ENCODE measurements around the gene SPC25. TPM values are rescaled to one million over a fixed set of nuclear protein-coding genes. Genes with fewer than 3 reads are reported as not detected.

SPC25 gene
- total and polyA plus RNA-seq, 12 donors = 0.10 to 3.7 (median 0.44) TPM; not detected in 5

DNA sequence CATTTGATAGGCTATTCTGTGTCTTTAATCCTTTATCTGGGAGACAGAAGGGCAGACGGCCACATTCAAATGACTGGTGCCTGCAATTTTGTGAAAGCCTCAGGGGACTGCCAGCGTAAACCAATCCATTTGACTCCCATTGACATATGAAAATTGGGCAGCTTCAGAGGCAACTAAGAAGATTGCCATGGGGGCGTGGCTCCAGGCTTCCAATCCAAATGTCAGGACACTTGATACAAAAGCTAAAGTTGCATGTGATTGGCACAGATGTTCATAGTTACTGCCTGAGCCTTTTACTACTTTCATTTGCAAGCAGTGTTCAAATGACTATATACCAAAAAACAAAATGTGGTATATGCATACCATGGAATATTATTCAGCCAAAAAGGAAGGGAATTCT, 42.0 kb downstream of the SPC25 start:
- Histone ChIP-seq H3K9me3 (no peaks in the 10 kb centered on the region), H3K4me3 (no peak overlapping the region), H3K36me3 (peaks cover 0 to 73% (median 0%) of the 10 kb centered on the region in 9 donors), H3K4me1 (peaks cover 0 to 4% (median 0%) of the 10 kb centered on the region in 9 donors), H3K27ac (no peak overlapping the region), H3K27me3 (no peaks in the 10 kb centered on the region)
- DNase-seq (no peak), ATAC-seq (no peak)
- intact Hi-C loops (cut with DNase I) = loop anchor here in 5 of 10 donors (5.0 to 10.0 kb wide), 4 partner anchors 46 to 133 kb away; partner anchors contain the start of gene NOSTRIN (in 1 of the 5)
- 89 to 90% methylated on average over 3 of the region's 3 CpGs for WGBS, 2 donors
- TF ChIP-seq, protein P1, sequence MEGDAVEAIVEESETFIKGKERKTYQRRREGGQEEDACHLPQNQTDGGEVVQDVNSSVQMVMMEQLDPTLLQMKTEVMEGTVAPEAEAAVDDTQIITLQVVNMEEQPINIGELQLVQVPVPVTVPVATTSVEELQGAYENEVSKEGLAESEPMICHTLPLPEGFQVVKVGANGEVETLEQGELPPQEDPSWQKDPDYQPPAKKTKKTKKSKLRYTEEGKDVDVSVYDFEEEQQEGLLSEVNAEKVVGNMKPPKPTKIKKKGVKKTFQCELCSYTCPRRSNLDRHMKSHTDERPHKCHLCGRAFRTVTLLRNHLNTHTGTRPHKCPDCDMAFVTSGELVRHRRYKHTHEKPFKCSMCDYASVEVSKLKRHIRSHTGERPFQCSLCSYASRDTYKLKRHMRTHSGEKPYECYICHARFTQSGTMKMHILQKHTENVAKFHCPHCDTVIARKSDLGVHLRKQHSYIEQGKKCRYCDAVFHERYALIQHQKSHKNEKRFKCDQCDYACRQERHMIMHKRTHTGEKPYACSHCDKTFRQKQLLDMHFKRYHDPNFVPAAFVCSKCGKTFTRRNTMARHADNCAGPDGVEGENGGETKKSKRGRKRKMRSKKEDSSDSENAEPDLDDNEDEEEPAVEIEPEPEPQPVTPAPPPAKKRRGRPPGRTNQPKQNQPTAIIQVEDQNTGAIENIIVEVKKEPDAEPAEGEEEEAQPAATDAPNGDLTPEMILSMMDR (IDR thresholded peaks at IDR 0.05) = no peak

DNA sequence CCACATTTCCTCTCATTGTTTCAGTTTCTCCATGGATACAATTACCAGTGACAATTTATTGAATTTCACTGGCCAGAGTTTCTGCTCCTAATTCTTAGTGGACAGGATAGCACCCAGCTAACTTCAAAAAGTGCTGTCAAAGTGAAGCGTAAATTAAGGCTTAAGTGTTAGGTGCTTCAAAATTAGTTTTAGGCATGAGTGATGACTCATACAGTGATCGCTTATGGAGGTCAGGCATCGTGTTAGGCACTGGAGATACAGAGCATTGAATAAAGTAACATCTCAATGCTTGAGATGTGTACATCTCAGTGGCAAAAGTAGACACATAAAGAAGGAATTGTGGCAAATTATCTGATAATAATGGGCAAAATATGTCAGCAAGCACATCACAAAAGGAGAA, 47.0 kb downstream of the SPC25 start:
- no peaks in the 10 kb centered on the region for H3K4me1 ChIP-seq
- 94 to 98% methylated on average over 3 of the region's 3 CpGs for WGBS, 2 donors
- no peaks in the 10 kb centered on the region for H3K9me3 ChIP-seq
- H3K27ac ChIP-seq = no peak overlapping the region
- H3K36me3 ChIP-seq = peaks cover 0 to 74% (median 0%) of the 10 kb centered on the region in 9 donors
- no peaks in the 10 kb centered on the region for H3K27me3 ChIP-seq
- no peak overlapping the region for H3K4me3 ChIP-seq
- ATAC-seq (no peak), DNase-seq (no peak)
- intact Hi-C loops (cut with DNase I) = loop anchor here in 2 of 10 donors (10.0 kb wide), 2 partner anchors 68 to 128 kb away; no protein-coding TSS in a partner anchor
- TF ChIP-seq, protein P1 (IDR thresholded peaks at IDR 0.05) = no peak

DNA sequence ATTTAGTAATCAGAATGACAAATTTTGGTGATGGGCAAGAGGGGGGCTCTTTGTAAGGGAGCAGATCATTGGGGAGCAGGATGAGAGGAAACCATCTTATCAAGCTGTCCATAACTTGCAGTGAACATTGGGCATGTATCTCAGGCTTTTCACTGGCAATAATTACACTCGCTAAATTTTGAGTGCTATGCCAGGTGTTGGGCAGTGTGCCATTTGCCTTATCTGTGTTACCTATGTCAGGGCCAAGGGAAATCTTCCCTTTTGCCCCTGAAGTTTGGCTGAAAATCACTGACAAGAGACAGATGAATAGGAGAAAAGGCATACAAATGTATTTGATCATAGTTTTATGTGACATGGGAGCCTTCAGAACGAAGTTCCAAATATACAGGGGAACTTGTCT, 48.8 kb downstream of the SPC25 start:
- peaks cover 0 to 78% (median 0%) of the 10 kb centered on the region in 9 donors for H3K36me3 ChIP-seq
- TF ChIP-seq, protein P1 (IDR thresholded peaks at IDR 0.05) = no peak
- H3K9me3 ChIP-seq = no peaks in the 10 kb centered on the region
- no peak overlapping the region for H3K27ac ChIP-seq
- DNase-seq (no peak), ATAC-seq (no peak)
- no peaks in the 10 kb centered on the region for H3K27me3 ChIP-seq
- intact Hi-C loops (cut with DNase I) = loop anchor here in 2 of 10 donors (10.0 kb wide), 2 partner anchors 67 to 127 kb away; no protein-coding TSS in a partner anchor
- no peaks in the 10 kb centered on the region for H3K4me1 ChIP-seq
- no peak overlapping the region for H3K4me3 ChIP-seq
- 58 to 61% methylated on average over 2 of the region's 2 CpGs for WGBS, 2 donors

DNA sequence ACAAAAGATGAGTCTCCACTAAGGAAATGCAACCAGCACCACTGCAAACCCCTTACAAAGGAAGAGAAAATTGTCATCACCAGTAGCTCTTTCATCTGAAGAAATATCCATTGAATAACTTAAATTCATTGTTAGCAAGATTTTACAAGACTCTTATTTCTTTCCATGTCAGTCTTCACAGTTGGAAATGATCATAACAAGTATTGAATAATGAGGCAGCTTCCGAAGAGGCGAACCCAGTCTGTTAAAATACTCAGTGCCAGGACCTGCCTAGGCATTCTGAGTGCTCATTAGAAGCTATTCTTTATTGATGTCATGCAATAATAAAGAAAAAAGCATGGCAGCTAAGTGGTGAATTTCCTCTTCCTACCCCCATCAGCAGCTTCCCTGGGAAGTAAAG, 54.3 kb downstream of the SPC25 start:
- ATAC-seq (no peak), DNase-seq (no peak)
- Histone ChIP-seq H3K27ac (no peak overlapping the region), H3K9me3 (peaks cover 0 to 5% (median 0%) of the 10 kb centered on the region in 11 donors), H3K4me3 (no peak overlapping the region), H3K27me3 (no peaks in the 10 kb centered on the region), H3K36me3 (peaks cover 0 to 89% (median 9%) of the 10 kb centered on the region in 9 donors), H3K4me1 (no peaks in the 10 kb centered on the region)
- 97 to 100% methylated on average over 2 of the region's 2 CpGs for WGBS, 2 donors
- intact Hi-C loops (cut with DNase I) = loop anchor here in 1 of 10 donors (10.0 kb wide), 1 partner anchor 51 kb away; no protein-coding TSS in a partner anchor
- TF ChIP-seq, protein P1 (IDR thresholded peaks at IDR 0.05) = no peak
